HG03521 (cell line): Measurements from ENCODE around the gene PSMD12.
"Not testable (repeated sequence)": the region's sequence is repeated elsewhere in the genome, so short reads cannot be mapped to it uniquely, and the experiment has no call there.

Source experiments
- ATAC-seq: cut with Tn5 transposase; IDR thresholded peaks from one replicate; pipeline ENCODE4 v1.9.1; 2021; ENCODE audit warnings: mild to moderate bottlenecking, moderate library complexity; ENCODE audit not compliant: unreplicated experiment

The PSMD12 gene

DNA sequence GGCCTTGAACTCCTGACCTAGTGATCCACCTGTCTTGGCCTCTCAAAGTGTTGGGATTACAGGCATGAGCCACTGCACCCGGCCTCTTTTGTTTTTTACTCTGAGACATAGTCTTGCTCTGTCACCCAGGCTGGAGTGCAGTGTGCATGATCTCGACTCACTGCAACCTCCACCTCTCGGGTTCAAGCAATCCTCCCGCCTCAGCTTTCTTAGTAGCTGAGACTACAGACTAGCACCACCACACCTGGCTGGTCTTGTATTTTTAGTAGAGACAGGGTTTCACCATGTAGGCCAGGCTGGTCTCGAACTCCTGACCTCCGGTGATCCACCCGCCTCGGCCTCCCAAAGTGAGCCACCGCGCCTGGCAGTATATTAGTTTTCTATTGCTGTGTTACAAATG, 22.2 kb upstream of the PSMD12 start:
- not testable (repeated sequence) for ATAC-seq

- ATAC-seq = no peak
These were observed 20.7 kb upstream of the PSMD12 start for GRCh38 chr17:67386965-67387551.

DNA sequence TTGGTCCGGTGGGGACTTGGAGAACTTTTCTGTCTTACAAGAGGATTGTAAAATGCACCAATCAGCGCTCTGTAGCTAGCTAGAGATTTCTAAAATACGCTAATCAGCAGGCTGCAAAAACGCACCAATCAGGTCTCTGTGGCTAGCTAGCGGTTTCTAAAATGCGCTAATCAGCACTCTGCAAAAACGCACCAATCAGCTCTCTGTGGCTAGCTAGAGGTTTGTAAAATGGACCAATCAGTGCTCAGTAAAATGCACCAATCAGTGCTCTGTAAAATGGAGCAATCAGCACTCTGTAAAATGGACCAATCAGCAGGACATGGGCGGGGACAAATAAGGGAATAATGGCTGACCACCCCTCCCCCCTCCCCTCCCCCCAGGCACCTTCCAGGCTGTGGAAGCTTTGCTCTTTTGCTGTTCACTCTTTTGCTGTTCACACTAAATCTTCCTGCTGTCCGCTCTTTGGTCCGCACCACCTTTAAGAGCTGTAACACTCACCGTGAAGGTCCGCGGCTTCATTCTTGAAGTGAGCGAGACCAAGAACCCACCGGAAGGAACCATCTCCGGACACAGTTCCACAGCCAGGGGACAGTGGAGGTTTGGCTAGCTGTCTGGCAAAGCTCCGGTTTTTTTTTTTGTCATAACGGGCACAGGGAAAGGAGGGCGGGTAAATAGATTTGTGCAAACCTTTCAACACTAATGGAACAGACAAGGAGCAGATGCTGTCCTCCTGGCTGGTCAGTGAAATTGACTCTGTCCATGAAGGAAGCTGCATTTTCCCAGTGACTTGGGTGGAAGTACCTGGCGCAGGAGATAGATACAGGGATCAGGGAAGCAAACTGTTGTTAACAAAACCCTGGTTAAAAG, 19.0 kb upstream of the PSMD12 start:
- ATAC-seq = no peak

GRCh38 chr17:67381929-67382257, 15.5 kb upstream of the PSMD12 start:
- no peak for ATAC-seq

GRCh38 chr17:67379251-67379630, 12.9 kb upstream of the PSMD12 start:
- no peak for ATAC-seq

GRCh38 chr17:67378454-67379250, 12.3 kb upstream of the PSMD12 start:
- peak; percentile 34 for ATAC-seq

DNA sequence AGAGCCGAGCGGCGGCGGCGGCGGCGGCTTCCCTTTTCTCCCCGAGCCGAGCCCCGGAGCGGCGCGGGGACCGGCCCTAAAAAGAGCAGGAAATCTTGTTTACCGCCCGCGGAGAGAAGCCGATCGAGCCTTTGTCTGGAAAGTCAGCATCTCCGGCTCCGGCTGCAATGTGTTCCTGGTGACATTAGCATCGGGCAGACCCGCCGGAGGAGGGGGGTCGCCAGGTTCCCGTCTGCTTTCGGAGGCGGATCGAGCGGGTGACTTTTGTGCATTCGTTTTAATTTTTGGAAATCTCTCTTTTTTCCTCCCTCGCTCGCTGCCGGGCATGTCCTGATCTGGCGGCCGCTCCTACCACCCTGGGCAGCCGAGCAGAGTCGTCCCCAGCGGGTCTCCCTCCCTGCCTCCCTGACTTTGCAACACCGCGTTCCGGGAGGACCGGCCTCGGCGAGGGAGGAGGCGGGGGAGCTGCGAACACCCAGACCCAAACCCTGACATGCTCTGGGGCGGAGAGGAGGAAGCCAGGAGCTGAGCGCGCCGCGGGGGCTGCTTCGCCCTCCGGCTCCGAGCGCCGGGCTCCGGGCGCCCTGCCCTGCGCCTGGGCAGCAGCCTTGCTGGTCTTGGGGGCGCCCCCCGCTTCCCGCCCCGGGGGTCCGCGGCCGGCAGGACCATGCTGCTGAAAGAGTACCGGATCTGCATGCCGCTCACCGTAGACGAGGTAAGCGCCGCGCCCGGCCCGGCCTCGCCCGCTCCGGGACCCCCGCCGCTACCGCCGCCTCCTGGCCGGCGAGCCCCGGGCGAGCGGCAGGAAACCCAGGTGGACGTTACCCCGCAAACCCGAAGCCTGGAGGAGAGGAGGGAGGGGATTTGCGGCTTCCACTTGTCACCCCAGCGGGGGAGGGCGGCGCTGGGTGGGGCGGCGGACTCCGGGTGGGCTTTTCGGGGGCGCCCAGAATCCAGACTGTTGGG, 11.4 kb upstream of the PSMD12 start:
- ATAC-seq = peak; percentile 17

- ATAC-seq = peak; percentile 68
These were observed 10.5 kb upstream of the PSMD12 start, which contains the start of gene PITPNC1 for GRCh38 chr17:67376737-67377487. Gene PITPNC1, plus strand, starts transcription at chr17:67377281.

- no peak for ATAC-seq
These were observed 10.0 kb upstream of the PSMD12 start for GRCh38 chr17:67376415-67376736.

- ATAC-seq = no peak
These were observed 9.3 kb upstream of the PSMD12 start for GRCh38 chr17:67375716-67376115.

DNA sequence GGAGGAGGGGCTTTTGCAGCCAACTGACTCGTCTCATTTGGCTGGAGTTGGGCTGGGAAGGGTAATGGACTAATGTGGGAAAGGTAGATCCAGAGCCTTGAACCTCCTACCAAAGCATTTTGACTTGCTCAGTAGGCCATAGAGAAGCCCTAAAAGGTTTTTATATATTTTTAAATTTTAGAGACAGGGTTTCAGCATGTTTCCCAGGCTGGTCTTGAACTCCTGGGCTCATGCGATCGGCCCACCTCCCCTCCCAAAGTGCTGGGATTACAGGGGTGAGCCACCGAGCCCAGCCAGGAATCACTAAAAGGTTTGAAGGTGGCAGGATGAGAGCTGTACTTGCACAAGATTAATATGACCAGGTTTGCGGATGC, 8.7 kb upstream of the PSMD12 start:
- no peak for ATAC-seq

DNA sequence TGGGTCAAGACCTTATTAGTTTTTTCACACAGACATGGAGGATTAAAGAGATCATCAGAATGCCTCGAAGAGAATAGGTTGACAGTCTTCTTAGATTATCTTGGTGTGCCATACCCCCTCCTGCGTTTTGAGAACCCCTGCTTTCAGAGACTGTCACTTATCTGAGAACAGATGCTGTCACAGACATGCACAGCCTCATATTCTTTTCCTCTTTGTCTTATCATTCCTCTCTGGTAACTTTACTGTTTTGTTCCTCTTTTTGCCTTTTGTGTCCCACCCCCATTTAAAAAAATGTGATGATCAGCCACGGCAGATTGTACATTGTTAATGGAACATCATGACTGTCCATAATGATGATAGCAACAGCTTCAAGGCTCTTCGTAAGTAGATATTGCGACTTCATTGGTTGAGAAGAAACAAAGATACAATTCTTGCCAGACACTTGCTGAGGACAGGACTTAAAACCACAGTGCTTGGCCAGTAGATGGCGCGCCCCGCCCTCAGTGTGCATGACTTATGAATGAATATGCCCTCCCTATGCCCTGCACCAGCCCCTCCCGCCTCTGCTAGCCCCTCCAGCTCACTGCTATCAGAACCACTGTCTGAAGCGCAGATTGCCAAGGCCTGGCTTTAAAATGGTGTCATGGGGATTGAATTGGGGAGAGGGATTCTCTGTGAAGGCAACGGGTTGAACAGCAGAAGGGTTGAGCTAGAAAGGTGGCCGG, 8.1 kb upstream of the PSMD12 start:
- ATAC-seq = peak; percentile 28

DNA sequence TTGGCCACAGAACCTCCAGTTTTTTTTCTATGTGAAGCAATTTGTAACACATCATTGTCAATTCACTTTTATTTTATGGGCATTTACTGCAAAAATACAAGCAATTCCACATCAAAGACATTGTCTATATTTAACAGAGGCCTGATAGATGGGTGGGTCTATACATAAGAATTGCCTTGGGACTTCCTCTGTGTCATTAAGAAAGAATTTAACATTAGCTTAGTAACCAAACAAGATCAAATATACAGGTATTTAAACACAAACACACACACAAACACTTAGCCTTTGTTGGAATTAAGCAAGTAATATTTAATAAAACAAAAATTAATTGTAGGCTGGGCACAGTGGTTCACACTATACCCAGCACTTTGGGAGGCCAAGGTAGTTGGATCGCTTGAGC, 6.4 kb upstream of the PSMD12 start:
- ATAC-seq = no peak

- no peak for ATAC-seq
These were observed 3.3 kb upstream of the PSMD12 start for GRCh38 chr17:67369676-67370075.

DNA sequence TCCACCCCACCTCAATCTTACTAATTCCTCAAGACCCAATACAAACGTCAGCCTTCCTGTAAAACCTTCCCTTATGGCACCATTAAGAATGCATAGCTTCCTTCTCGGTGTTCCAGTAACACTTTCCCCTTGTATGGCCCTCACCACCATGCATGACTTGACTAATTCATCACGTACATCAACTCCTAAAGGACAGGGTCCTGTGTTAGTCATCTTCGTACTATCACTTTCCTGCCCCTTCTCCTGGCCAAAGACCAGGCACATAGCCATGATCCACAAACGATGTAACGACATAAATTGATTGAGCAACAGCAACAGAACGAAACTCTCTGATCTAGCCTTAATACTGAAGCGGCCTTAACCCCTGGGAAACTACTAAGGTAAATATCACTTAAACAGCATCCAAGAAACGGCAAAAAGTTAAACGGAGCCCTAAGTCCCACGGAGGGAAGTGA, 612 bp downstream of the PSMD12 start:
- ATAC-seq = no peak

DNA sequence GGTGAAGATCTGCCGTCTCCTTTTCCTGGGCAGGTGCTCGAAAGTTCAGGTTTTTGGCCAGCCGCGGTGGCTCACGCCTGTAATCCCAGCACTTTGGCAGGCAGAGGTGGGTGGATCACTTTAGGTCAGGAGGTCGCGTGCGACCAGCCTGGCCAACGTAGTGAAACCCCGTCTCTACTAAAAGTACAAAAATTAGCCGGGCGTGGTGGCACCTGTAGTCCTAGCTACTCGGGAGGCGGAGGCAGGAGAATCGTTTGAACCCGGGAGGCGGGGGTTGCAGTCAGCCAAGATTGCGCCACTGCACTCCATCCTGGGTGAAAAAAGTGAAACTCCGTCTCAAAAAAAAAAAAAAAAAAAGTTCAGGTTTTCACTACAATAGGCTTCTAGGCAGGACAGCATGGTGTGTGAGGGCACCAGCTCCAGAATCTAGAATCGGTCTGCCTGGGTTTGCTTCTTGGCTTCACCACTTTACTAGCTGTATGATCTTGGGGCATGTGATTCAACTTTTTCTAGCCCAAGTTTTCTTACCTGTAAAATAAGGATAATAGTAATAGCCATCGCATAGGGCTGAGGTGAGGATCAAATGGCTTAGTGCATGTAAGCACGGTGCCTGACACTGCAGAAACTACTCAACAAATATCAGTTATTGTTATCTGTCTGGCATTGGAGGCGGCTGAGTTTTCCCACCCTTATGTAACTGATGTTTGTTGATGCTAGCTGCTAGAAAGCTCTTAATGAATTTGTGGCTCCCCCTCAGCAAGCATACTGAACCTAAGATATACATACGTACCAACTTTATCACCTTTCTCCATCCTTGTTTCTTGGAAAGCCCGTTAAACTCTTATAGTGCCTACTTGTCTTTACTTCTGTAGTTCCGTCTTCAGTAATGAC, 1.3 kb downstream of the PSMD12 start:
- ATAC-seq = no peak

DNA sequence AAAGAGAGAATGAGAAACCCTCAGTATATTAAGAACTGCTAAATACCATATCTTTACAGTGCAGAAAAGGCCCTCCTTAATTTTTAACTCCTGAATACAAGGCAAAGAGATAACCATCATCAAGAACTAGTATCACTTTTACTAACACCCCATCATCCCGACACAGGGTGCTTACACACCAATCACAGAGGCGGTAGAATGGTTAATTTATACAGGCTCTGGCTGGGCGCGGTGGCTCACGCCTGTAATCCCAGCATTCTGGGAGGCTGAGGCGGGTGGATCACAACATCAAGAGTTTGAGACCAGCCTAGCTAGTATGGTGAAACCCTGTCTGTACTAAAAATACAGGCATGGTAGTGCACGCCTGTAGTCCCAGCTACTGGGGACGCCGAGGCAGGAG, 4.2 kb downstream of the PSMD12 start:
- no peak for ATAC-seq

- no peak for ATAC-seq
These were observed 5.5 kb downstream of the PSMD12 start for GRCh38 chr17:67360880-67361279.
